LNCAP (cell line): Measurements from ENCODE around the gene PHEX.

Source experiments
- TF ChIP-seq, protein P1 (sequence below): fragments of 450-650 bp; IDR thresholded peaks from 2 replicates; pipeline ENCODE4 v1.5.1; 2017; ENCODE audit warnings: mild to moderate bottlenecking

The PHEX gene

DNA sequence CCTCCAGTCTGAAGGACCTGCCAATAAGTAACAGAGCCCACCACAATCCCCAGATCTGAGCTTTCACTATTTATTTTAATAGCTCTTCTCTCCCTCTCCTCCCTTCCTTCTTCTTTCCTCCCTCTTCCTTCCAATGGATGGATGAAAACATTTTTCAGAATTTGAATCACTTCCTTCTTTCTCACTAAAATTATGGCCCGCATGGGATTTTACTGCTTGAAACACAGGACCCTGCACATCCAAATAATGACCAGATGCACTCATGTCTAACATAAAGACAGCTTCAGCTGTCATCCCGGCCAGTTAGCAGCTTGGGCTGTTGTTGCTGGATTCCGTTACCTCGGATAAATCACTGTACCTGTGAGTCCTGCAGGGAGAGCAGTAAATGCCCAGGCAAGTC, 5.4 kb upstream of the PHEX start:
- TF ChIP-seq, protein P1, sequence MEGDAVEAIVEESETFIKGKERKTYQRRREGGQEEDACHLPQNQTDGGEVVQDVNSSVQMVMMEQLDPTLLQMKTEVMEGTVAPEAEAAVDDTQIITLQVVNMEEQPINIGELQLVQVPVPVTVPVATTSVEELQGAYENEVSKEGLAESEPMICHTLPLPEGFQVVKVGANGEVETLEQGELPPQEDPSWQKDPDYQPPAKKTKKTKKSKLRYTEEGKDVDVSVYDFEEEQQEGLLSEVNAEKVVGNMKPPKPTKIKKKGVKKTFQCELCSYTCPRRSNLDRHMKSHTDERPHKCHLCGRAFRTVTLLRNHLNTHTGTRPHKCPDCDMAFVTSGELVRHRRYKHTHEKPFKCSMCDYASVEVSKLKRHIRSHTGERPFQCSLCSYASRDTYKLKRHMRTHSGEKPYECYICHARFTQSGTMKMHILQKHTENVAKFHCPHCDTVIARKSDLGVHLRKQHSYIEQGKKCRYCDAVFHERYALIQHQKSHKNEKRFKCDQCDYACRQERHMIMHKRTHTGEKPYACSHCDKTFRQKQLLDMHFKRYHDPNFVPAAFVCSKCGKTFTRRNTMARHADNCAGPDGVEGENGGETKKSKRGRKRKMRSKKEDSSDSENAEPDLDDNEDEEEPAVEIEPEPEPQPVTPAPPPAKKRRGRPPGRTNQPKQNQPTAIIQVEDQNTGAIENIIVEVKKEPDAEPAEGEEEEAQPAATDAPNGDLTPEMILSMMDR, result no peak

DNA sequence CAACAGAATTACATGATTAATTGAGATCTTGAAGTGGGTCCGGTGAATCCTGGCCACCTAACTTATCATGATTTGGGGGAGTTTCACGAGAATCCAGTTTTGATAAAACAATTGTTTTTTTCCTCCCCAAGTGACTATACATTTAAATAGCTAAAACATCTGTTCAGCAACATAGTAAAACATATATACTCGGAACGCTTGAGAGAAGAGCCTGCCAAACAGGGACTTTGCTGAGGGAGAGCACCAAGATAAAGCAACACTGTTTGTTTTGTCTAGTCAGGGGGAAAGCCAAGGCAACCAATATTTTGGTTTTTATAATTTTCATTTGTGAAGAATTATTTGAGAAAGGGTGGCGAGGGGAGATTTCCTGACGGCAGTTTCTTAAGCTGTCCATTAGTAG, 381 bp downstream of the PHEX start:
- TF ChIP-seq, protein P1, result no peak

DNA sequence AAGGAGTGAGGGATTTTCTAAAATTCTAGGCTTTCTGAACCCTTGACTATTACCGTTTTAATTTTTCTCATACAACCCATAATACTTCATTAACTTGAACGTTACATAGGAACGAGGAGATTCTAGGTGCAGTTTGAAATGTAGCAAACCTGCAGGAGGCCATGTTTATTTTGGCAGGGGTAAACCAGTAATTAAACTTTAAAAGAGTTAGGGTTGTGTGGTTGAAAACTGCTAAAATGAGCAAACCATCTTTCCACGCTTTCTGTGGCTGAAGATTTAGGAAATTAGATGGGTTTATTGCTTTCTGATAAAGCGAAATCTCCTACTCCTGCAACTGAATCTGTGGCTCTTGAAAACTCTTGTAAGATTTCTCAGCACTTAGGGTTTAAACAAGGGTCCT, 1.7 kb downstream of the PHEX start:
- TF ChIP-seq, protein P1, result no peak

DNA sequence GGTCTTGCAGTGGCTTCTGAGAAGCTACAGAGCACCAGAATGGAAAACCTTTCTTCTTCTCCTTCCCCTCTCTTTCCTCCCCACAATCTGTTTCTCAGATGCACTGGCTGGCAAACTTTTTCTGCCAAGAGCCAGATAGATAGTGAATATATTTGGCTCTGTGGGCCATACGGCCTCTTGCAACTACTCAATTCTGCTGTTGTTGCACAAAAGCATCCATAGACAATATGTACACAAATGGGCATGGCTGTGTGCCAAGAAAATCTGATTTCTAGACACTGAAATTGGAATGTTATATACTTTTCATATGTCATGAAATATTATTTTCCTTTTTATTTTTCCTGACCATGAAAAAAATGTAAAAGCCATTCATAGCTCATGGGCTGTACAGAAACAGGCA, 3.1 kb downstream of the PHEX start:
- TF ChIP-seq, protein P1, result no peak

DNA sequence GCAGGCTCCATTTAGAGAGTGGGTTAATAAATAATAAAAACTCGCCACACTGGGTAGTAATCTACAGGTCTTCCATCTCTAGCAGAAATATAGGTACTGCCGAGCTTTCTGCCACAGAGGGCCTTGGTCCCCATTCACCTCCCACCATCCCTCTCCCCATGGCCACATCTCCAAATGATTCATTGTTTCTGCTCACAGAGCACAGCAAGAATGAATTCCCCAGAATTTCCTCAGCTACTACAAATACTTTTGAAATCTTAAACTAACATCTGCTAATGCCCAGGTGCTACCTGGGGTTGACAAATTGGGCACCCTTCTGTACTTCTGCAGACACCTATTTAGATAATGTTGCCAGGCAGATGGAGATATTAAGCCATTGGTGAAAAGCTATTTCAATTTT, 5.1 kb downstream of the PHEX start:
- TF ChIP-seq, protein P1, result no peak

DNA sequence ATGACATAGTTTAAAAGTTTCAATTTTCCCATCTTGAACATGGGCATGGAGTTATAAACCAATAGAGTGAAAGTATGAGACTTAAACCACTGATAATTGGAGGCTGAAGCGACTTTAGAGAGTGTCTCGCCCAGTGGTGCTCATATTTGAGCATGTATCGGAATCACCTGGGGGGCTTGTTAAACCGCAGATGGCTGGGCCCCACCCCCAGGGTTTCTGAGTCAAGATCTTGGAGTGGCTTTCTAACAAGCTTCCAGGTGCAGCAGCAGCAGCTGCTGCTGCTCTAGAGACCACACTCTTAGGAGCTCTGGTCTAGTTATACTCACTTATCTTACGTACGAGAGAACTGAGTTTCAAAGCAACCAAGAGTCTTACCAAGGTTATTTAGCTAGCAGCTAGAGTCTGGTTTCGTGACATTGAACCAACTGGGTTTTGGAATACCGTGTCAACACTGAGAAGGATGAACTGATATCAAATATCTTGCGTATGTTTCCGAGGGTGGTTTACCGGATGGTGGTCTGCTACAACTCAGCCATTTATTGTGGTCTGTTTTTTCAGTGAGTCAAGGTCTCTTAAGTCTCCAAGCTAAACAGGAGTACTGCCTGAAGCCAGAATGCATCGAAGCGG, 5.9 kb downstream of the PHEX start:
- TF ChIP-seq, protein P1, result no peak

DNA sequence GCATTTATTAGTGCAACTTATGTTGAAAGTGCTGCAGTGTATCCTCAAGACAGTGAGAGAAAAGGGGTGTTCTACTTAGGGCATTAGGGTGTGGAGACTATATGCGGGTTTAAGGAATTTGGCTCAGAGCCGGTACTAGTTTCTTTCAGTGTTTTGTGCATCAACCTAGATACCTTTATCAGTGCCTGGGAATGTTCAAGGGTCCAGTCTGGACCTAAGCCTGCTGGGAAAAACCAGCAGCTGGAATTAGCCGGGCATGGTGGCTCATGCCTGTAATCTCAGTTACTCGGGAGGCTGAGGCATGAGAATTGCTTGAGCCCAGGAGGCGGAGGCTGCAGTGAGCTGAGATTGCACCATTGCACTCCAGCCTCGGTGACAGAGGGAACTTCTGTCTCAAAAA, 7.4 kb downstream of the PHEX start:
- TF ChIP-seq, protein P1, result no peak

DNA sequence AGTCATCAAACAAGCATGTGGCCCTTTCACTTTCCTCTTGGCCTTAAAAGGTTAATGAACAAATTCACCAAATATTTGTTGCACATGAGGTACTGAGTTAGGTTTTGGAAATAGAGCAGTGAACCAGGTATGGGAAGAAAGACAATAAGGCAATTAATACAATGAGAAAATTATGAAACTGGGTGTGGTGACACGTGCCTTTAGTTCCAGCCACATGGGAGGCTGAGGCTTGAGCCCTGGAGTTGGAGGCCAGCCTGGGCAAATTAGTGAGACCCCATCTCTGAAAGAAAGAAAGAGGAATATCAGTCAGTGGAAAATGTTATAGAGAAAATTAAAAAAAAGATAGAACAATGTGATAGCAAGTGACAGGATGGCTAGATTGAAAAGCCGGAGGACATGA, 8.1 kb downstream of the PHEX start:
- TF ChIP-seq, protein P1, result no peak
